ENCODE measurements around the gene MYO1D.

Gene MYO1D

DNA sequence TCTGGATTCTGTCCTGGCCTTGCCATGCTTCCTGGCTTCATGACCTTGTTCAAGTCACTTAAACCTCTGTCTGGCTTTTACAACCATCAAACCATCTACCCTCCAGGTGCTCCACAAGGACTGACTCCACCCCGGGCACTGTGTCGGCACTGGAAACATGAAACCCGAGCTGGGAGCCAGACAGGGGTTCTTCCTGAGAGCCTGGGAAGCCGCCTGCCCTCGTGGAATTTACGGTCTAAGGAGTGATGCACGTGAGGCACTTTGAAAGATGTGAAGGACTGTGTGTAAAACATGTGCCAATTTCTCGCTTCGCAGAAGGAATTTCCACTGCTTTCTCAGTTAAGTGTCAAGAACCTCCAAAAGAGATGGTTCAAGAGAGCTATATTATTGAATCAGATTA, 378.5 kb downstream of the MYO1D start:
- H3K9me3 ChIP-seq (replicated peaks; ENCODE audit: insufficient read depth, low read length) = no peaks in the 10 kb centered on the region
- peaks cover 7% of the 10 kb centered on the region; the same call in 1 of the 2 replicates for H3F3A ChIP-seq (ENCODE audit: insufficient read depth, low read length)
- H3K27me3 ChIP-seq (replicated peaks; ENCODE audit: insufficient read depth, low read length) = no peaks in the 10 kb centered on the region
- peaks cover 10% of the 10 kb centered on the region for H3K4me1 ChIP-seq (ENCODE audit: low read length)
- no peaks in the 10 kb centered on the region for H3K79me2 ChIP-seq (ENCODE audit: low read length)
- H3K9ac ChIP-seq (ENCODE audit: low read length) = no peak overlapping the region
- TF ChIP-seq, protein P1, sequence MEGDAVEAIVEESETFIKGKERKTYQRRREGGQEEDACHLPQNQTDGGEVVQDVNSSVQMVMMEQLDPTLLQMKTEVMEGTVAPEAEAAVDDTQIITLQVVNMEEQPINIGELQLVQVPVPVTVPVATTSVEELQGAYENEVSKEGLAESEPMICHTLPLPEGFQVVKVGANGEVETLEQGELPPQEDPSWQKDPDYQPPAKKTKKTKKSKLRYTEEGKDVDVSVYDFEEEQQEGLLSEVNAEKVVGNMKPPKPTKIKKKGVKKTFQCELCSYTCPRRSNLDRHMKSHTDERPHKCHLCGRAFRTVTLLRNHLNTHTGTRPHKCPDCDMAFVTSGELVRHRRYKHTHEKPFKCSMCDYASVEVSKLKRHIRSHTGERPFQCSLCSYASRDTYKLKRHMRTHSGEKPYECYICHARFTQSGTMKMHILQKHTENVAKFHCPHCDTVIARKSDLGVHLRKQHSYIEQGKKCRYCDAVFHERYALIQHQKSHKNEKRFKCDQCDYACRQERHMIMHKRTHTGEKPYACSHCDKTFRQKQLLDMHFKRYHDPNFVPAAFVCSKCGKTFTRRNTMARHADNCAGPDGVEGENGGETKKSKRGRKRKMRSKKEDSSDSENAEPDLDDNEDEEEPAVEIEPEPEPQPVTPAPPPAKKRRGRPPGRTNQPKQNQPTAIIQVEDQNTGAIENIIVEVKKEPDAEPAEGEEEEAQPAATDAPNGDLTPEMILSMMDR (IDR thresholded peaks at IDR 0.05; ENCODE audit: low read length) = no peak
- TF ChIP-seq EZH2phosphoT487 (IDR thresholded peaks at IDR 0.05; ENCODE audit: low read length) (no peak), EZH2 (optimal IDR thresholded peaks at IDR 0.05; ENCODE audit: low read depth, low read length) (no peak)
- H3K4me2 ChIP-seq (ENCODE audit: low read depth, low read length) = no peak overlapping the region
- H3K36me3 ChIP-seq (replicated peaks; ENCODE audit: insufficient read depth, low read length) = no peaks in the 10 kb centered on the region
- no peaks in the 10 kb centered on the region for H3K9me2 ChIP-seq (replicated peaks; ENCODE audit: insufficient read depth, low read length)
- H3K27ac ChIP-seq (ENCODE audit: low read length) = no peak overlapping the region
- H4K20me1 ChIP-seq (ENCODE audit: insufficient read depth, low read length) = no peaks in the 10 kb centered on the region
- DNase-seq = no peak
- H3K4me3 ChIP-seq (ENCODE audit: low read length) = no peak overlapping the region
- no peak overlapping the region for H2AFZ ChIP-seq (ENCODE audit: low read length)

DNA sequence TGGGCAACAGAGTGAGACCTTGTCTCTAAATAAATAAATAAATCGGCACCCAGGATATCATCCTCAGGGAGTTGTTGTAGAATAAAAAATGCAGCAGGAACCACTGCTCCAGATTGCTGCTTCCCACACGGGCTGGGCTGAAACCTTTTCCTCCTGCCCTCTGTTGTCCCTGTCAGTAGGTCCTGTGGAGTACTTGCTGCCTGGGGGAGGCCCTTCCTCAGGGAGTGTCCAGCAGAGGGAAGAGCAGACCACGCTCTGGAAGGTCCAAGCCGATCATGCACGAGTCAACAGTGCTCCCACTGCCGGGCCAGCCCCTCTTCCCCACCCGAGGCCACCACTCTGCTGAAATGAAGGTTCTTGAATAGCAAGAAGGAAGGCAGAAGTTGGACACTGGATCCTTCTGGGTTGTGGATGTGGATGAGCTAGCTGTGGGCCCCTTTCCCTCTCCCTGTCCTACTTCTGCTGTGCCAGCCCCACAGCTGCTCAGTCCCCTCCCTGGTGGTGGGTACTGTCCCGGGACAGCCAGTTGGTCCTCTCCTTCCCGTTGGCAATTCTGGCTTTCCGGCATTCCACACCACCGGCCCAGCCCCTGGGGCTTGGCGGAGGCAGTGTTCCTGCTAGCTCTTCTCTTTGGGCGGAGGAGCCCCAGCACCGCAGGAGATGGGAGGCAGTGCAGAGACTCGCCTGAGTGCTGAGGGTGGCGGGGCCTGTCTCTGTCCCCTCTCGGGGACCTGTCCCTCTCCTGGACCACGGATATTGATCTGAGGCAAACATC, 379.3 kb downstream of the MYO1D start:
- no peak for DNase-seq
- H3K4me1 ChIP-seq (ENCODE audit: low read length) = peaks cover 2% of the 10 kb centered on the region; the same call in 1 of the 2 replicates
- H3K4me2 ChIP-seq (ENCODE audit: low read depth, low read length) = no peak overlapping the region
- H3K4me3 ChIP-seq (ENCODE audit: low read length) = no peak overlapping the region
- no peaks in the 10 kb centered on the region for H3K36me3 ChIP-seq (replicated peaks; ENCODE audit: insufficient read depth, low read length)
- H4K20me1 ChIP-seq (ENCODE audit: insufficient read depth, low read length) = no peaks in the 10 kb centered on the region
- H3F3A ChIP-seq (ENCODE audit: insufficient read depth, low read length) = no peaks in the 10 kb centered on the region
- TF ChIP-seq EZH2phosphoT487 (IDR thresholded peaks at IDR 0.05; ENCODE audit: low read length) (no peak), EZH2 (optimal IDR thresholded peaks at IDR 0.05; ENCODE audit: low read depth, low read length) (no peak)
- TF ChIP-seq, protein P1 (IDR thresholded peaks at IDR 0.05; ENCODE audit: low read length) = no peak
- H3K79me2 ChIP-seq (ENCODE audit: low read length) = no peaks in the 10 kb centered on the region
- no peaks in the 10 kb centered on the region for H3K27me3 ChIP-seq (replicated peaks; ENCODE audit: insufficient read depth, low read length)
- no peaks in the 10 kb centered on the region for H3K9me3 ChIP-seq (replicated peaks; ENCODE audit: insufficient read depth, low read length)
- H3K9ac ChIP-seq (ENCODE audit: low read length) = no peak overlapping the region
- H2AFZ ChIP-seq (ENCODE audit: low read length) = no peak overlapping the region
- no peak overlapping the region for H3K27ac ChIP-seq (ENCODE audit: low read length)
- H3K9me2 ChIP-seq (replicated peaks; ENCODE audit: insufficient read depth, low read length) = no peaks in the 10 kb centered on the region

DNA sequence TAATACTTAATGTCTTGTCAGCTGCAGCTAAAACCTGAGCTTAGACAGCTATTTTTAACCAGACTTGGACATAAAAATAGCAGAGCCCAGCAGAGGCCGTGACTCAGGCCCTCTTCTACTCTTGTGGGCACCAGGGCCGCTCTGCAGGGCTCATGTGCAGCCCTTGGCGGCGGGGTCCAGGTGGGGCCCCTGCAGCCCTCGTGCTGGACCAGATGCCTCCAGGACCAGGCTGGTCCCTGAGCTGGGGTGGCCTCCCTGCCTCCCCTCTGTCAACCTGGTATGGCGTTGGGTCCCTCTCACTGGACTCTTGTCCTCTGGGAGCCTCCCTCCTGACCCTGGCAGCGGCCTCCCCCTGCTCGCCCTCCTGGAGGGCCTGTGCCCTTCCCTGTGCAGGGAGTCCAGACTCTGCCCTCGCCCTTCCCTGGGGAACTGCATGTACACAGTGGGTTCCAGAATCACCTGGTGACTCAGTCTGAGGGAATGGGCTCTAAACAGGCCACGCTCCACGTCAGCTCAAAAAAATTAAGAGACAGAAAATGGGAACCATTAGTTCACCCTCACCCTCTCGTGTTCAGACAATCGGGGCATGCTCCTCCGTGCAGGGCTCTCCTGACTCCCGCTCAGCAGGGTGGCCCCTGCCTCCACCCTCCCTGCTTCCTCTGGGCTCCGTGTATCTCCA, 380.4 kb downstream of the MYO1D start:
- no peaks in the 10 kb centered on the region for H3K9me2 ChIP-seq (replicated peaks; ENCODE audit: insufficient read depth, low read length)
- H3K9ac ChIP-seq (ENCODE audit: low read length) = no peak overlapping the region
- H3K4me2 ChIP-seq (ENCODE audit: low read depth, low read length) = no peak overlapping the region
- no peaks in the 10 kb centered on the region for H3K36me3 ChIP-seq (replicated peaks; ENCODE audit: insufficient read depth, low read length)
- H3K27ac ChIP-seq (ENCODE audit: low read length) = no peak overlapping the region
- H2AFZ ChIP-seq (ENCODE audit: low read length) = no peak overlapping the region
- TF ChIP-seq, protein P1 (IDR thresholded peaks at IDR 0.05; ENCODE audit: low read length) = no peak
- TF ChIP-seq EZH2 (optimal IDR thresholded peaks at IDR 0.05; ENCODE audit: low read depth, low read length) = no peak
- no peak for TF ChIP-seq EZH2phosphoT487 (IDR thresholded peaks at IDR 0.05; ENCODE audit: low read length)
- no peaks in the 10 kb centered on the region for H3K4me1 ChIP-seq (ENCODE audit: low read length)
- DNase-seq = no peak
- H3F3A ChIP-seq (ENCODE audit: insufficient read depth, low read length) = no peaks in the 10 kb centered on the region
- H3K9me3 ChIP-seq (replicated peaks; ENCODE audit: insufficient read depth, low read length) = no peaks in the 10 kb centered on the region
- no peaks in the 10 kb centered on the region for H3K27me3 ChIP-seq (replicated peaks; ENCODE audit: insufficient read depth, low read length)
- H4K20me1 ChIP-seq (ENCODE audit: insufficient read depth, low read length) = no peaks in the 10 kb centered on the region
- no peak overlapping the region for H3K4me3 ChIP-seq (ENCODE audit: low read length)
- no peaks in the 10 kb centered on the region for H3K79me2 ChIP-seq (ENCODE audit: low read length)

Measured in MM.1S (cell line).